Measurements from ENCODE around the gene CDH23.

- TF ChIP-seq CTCF (IDR thresholded peaks at IDR 0.05), result no peak
- no peak for TF ChIP-seq POLR2A (IDR thresholded peaks at IDR 0.05)
- no peak for TF ChIP-seq POLR2AphosphoS5 (IDR thresholded peaks at IDR 0.05)
- TF ChIP-seq EP300 (IDR thresholded peaks at IDR 0.05), result no peak
Observed at GRCh38 chr10:71815515-71816130, 418.9 kb downstream of the CDH23 start.

Data from suprapubic skin (tissue), 4 donors.